Stimulated activated CD8-positive, alpha-beta memory T cell treated with anti-CD3 and anti-CD28 coated beads, Interleukin-15, amount 100 ng/mL, for 48 hours (primary cell): ENCODE data around the gene LRRC73.
"Not testable (repeated sequence)": the region's sequence is repeated elsewhere in the genome, so short reads cannot be mapped to it uniquely, and the experiment has no call there.

Experiments
- DNase-seq, 2 donors: peaks; one replicate each; pipeline ENCODE4 v3.0.0-alpha.2; 2020; ENCODE audit warnings: low read depth in 2 of 2

Gene LRRC73

GRCh38 chr6:43510827-43511163 is 649 bp upstream of the LRRC73 start:
- no peak for DNase-seq

GRCh38 chr6:43509142-43509983 is 783 bp downstream of the LRRC73 start:
- no peak for DNase-seq

GRCh38 chr6:43508481-43509141 is 1.5 kb downstream of the LRRC73 start:
- DNase-seq: no peak

GRCh38 chr6:43506667-43507471 is 3.3 kb downstream of the LRRC73 start:
- DNase-seq: peak; percentile 51 to 60

GRCh38 chr6:43506171-43506570 is 4.0 kb downstream of the LRRC73 start:
- no peak for DNase-seq

- no peak for DNase-seq
Measured at GRCh38 chr6:43505718-43506117, 4.4 kb downstream of the LRRC73 start.

- DNase-seq: no peak
Measured at GRCh38 chr6:43504756-43505593, 5.2 kb downstream of the LRRC73 start.

GRCh38 chr6:43503443-43503842 is 6.7 kb downstream of the LRRC73 start:
- DNase-seq: no peak

- DNase-seq: no peak
Measured at GRCh38 chr6:43502666-43503065, 7.5 kb downstream of the LRRC73 start.

- no peak for DNase-seq
Measured at GRCh38 chr6:43500921-43501320, 9.2 kb downstream of the LRRC73 start.

GRCh38 chr6:43499028-43499815 is 10.9 kb downstream of the LRRC73 start:
- DNase-seq: no peak

GRCh38 chr6:43498291-43498690 is 11.9 kb downstream of the LRRC73 start:
- not testable (repeated sequence) for DNase-seq

- DNase-seq: no peak
Measured at GRCh38 chr6:43497689-43498088, 12.5 kb downstream of the LRRC73 start.

- DNase-seq: no peak
Measured at GRCh38 chr6:43497129-43497396, 13.1 kb downstream of the LRRC73 start.

- no peak for DNase-seq
Measured at GRCh38 chr6:43496370-43497128, 13.6 kb downstream of the LRRC73 start.

- DNase-seq: no peak
Measured at GRCh38 chr6:43495409-43495941, 14.7 kb downstream of the LRRC73 start.

- no peak for DNase-seq
Measured at GRCh38 chr6:43494766-43495165, 15.4 kb downstream of the LRRC73 start.

- DNase-seq: no peak
Measured at GRCh38 chr6:43494321-43494720, 15.8 kb downstream of the LRRC73 start.

GRCh38 chr6:43493833-43494232 is 16.3 kb downstream of the LRRC73 start:
- DNase-seq: no peak

GRCh38 chr6:43493230-43493629 is 16.9 kb downstream of the LRRC73 start:
- no peak for DNase-seq
